Right hindlimb (tissue), 1 donor: ENCODE results near the gene TP73.
A peak's percentile ranks its signal among the peaks of the same experiment; 100 is the strongest.

Source experiments
- DNase-seq: peaks from one replicate; pipeline ENCODE4 v3.0.0-alpha.2; 2018

The TP73 gene

DNA sequence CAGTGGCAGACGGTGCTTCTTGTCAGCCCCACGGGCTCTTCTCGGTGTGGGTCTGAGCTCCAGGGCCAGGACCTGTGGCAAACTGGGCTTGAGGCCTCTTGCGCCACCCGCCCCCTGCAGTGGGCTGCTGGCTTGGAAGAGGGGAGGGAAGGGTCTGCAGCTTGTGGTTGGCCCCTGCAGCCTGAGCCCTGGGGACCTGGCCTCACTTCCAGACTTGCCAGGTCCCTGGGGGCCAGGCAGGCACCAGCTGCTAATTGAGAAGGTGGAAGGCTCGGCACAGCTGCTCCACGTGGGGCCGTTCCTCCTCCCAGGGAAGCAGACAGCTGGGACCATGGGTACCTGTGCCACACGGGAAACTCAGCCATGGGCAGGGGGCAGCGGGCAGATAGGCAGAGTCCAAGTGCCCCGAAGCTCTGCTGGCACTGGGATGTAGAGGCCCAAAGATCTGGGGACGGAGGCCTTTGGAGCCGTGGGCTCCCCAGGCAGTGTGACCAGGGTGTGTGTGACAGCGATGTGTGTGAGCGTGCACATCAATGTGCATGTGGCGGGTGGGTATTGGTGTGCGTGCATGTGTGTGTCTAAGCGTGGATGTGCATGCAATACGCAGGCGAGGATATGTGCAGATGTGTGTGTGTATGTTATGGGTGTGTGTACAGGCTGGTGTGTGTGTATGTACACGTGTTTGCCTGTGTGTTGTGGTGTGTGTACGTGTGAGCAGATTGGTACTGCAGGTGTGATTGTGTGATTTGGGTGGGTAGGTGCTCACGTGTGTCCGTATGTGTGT, 39.3 kb downstream of the TP73 start:
- DNase-seq = no peak

DNA sequence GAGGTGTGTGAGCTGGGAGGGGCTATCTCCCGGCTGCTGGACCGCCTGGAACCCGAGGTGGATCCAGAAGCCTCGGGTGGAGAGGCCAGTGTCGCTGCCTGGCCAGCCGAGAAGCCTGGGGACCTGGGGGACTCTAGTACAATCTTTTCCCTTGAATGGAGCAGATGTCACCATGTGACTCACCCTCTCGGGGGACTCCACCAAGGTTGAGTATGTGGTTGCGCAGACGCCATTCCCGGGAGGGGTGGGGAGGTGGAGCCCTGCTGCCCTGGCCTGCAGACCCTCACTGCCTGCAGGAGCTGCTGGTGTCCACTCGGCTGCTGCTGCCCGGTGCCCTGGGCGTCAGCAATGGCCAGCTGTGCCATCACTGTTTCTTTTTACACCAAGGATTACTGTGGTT, 40.3 kb downstream of the TP73 start:
- DNase-seq = no peak

GRCh38 chr1:3693321-3693720, 41.0 kb downstream of the TP73 start:
- DNase-seq = no peak

DNA sequence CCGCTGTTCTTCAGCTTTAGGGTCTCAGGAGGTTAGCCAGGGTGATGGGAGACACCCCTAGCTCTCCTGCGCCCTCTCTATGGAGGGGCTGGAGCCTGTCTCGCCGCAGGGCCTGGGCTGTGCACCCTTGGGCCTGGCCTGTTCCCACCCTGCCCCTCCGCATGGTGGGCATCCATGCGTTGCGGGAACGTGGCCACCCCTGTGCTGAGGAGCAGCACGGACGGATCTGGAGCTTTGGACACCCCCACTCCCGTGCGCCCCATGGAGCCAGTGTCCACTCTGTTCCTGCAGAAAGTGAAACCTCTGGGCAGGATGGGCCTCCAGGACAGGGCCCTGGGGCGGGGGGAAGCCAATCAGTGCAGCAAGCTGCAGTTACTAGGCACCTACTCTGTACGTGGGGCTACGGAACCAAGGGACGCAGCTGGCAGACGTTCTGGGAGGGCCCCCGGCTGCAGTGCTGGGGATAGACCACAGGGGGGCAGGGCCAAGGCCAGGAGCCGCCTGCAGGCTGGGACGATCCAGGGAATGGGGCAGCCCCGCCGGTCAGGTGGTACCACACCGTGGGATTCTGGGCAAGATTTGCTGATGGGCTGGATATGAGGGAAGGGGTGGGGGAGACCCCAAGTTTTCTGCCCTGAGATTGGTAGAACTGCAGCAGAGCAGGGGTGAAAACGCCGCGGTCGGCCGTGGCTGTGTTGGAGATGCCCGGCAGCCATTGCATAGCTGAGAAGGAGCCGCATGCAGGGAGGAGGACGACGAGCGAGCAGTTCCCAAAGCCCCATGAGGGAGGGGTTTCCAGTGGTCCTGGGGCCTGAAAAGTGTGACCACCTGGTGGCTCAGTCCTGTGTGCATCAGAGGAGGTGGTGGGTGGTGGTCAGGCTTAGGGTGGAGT, 43.3 kb downstream of the TP73 start:
- peak; percentile 48 for DNase-seq

DNA sequence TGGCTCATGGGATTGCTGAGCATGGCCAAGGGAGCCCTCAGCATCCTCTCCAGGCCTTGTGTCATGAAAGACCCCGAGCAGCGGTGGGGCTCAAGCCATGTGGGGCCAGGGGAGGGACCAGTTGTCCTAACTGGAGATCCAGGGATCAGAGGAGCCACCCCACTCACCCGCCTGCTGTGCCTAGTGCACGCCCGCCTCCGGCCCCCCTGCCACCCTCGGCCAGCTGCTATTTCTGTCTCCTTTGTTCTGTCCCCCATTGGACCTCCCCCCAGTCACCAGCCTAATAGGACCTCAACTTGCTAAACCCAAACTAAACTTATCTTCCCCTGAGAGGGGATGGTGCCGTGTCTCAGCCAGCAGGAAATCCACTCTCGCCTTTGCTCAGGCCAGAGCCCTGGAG, 44.4 kb downstream of the TP73 start:
- DNase-seq = no peak

GRCh38 chr1:3697104-3697503, 44.8 kb downstream of the TP73 start:
- no peak for DNase-seq

GRCh38 chr1:3697810-3698209, 45.5 kb downstream of the TP73 start:
- no peak for DNase-seq

DNA sequence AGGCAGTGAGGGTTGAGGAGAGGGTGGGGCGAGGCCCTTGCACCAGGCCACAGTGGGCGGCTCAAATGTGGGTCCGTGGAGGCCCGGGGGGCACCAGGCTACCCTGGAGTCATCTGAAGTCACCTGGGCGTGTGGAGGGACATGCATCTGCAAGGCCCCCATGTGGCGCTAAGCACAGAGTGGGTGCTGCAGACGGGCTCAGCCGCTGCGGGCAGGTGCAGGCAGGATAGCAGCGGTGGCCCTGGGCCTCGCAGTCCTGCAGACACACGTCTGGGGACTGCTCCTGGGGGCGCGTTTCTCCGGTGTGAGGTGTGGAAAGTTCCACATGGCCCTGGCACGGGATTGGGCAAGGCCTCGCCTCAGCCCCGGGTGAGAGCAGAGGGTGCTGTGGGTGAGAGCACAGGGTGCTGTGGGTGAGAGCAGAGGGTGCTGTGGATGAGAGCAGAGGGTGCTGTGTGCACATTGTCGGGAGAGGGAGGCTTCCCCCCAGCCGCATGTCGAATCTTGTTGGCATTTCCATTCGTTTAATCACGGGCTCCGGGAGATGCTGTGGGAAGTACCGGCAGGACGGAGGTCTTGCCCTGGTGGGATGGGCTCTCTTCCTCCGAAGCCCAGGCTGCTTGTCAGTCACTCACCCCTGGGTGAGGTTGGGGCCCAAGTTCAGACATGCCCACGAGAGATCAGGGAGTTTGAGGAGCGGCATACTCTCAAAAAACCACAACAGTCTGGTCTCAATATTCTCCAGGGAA, 46.5 kb downstream of the TP73 start:
- no peak for DNase-seq

GRCh38 chr1:3699596-3699995, 47.3 kb downstream of the TP73 start:
- no peak for DNase-seq

DNA sequence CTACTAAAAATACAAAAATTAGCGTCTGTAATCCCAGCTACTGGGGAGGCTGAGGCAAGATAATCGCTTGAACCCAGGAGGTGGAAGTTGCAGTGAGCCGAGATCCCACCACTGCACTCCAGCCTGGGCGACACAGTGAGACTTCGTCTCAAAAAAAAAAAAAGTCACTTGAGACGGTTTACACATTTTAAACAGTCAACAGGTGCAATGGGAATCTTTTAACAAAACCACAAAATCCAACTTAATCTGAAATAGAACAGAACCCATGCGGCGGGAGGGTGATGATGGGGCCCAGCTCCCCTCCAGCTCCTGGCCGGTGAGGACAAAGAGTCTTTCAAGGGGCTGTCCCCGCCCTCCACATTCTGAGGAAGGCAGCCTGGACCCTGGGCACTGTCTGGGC, 48.3 kb downstream of the TP73 start:
- no peak for DNase-seq

GRCh38 chr1:3702528-3702927, 50.2 kb downstream of the TP73 start:
- no peak for DNase-seq

DNA sequence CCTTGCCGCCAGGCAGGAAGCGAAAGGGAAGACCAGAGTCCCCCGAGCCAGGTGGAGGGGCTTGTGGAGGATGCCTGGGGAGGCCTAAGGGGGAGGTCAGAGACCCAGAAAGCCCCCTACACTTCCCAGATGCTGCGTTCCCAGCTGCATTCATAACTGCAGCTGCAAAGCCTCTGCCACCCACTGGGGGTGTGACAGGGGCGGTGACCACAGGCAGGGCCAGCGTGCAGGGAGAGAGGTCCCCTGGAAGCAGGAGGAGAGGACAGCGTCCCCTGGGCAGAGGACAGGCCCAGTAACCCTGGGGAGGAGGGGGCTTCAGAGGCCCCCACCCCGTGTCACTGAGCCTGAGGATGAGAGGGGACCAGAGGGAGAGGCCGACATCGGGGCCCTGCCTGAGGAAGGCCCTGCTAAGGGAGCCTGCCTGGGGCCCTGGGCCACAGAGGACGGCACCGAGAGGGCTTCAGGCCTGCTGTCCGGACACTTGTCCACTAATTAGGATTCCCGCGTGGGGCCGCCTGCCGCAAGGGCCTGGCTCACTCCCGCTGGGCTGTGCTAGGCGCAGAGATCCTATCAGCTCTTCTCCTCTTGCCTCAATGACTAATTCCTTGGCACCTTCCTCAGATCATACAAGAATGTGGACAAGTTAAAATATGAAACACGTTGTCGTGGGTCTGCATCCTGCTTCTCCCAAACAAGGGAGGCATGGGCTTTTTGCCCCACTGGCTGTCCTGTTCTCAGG, 50.8 kb downstream of the TP73 start:
- no peak for DNase-seq

- no peak for DNase-seq
Observed at GRCh38 chr1:3703786-3704371, 51.6 kb downstream of the TP73 start.

DNA sequence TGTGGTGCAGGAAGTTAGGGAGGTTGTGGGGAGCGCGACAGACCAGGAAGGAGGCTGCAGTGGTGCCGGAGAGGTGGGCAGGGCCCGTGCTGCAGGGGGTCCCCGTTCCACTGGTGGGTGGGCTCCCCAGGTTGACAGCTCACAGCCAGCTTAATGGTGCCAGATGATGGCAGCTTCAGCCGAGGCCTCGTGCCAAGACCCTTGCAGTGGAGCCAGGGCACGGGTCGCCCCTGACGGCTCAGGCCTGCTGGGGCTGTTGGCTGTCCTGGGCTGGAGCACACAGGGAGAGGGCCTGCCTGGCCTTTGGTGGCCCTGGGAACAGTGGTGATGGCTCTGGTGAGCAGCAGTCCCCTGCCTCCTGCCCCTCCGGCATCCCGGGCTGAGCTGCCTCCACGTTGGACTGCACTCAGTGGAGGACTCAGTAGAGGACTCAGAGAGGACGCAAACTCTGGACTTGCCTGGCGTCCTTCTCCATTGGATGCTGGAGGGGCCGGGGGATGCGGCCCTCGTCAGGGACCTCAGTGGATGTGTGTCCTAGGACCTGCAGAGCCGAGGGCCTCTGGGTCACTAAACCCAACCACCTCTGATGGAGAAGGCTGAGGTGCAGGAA, 53.1 kb downstream of the TP73 start:
- DNase-seq = no peak

- DNase-seq = no peak
Observed at GRCh38 chr1:3706651-3707297, 54.5 kb downstream of the TP73 start.

- no peak for DNase-seq
Observed at GRCh38 chr1:3707298-3707938, 55.1 kb downstream of the TP73 start.

- no peak for DNase-seq
Observed at GRCh38 chr1:3707939-3708328, 55.6 kb downstream of the TP73 start.

GRCh38 chr1:3708791-3709190, 56.5 kb downstream of the TP73 start:
- no peak for DNase-seq

DNA sequence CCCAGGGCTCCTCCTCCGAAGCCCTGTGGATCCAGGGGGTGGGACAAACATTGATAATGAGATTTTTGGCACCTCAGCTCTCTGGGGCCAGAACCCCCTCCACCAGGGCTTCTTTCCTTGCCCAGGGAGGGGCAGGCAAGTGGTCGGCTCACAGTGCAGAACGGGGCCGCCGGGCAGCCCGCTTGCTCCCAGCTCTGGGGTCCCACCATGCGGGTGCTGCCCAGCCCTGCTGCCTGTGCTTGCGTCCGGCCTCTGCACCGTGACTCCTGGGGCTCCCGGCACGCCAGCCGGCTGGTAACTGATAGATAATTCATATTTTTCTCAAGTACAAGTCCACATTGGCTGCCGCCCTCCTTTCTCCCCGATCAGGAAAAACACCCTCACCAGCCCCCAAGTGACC, 57.9 kb downstream of the TP73 start:
- no peak for DNase-seq

DNA sequence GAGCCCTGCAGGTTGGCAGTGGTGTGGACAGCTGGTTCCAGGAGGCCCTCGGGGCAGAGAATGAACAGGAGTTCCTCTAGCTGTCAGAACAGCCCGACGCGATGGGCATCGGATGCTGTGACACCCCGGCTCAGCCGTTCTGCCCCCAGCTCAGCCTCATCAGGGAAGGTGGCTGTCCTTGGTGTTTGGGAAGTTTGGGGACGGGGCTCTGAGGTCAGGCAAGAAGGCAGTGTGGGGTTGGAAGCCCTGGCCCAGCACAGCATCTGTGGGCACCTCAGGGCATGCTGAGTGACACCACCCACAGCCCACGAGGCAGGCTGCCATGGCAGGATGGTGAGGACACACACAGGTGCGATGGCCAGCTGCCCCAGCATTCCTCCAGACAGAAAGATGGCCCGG, 59.1 kb downstream of the TP73 start:
- no peak for DNase-seq
